Measurements from ENCODE around the gene SPATA20. TPM values are rescaled to one million over a fixed set of nuclear protein-coding genes. Genes with fewer than 3 reads are reported as not detected.

SPATA20 gene
- total RNA-seq: 10 to 100 TPM in 1 of 2 donors, 1 to 10 TPM in 1; 9.1 to 12.7 TPM

GRCh38 chr17:50547035-50547735 is at the start of gene SPATA20:
SPATA20 (plus strand) TSS chr17:50547174; CDS start chr17:50547209, 35 bp downstream.
- peak within 1 kb of the TSS; percentile 66 for H3K27ac Mint-ChIP-seq
- H3K9me3 Mint-ChIP-seq: no peaks in the 10 kb centered on the region
- peaks cover 5% of the 10 kb centered on the region for H3K4me1 Mint-ChIP-seq
- peak; percentile 92 for ATAC-seq (replicated peaks)
- no peaks in the 10 kb centered on the region for H3K36me3 Mint-ChIP-seq (ENCODE audit: low read depth)
- peak within 1 kb of the TSS; percentile 71 for H3K4me3 Mint-ChIP-seq
- peaks cover 13% of the 10 kb centered on the region for H3K27me3 Mint-ChIP-seq

DNA sequence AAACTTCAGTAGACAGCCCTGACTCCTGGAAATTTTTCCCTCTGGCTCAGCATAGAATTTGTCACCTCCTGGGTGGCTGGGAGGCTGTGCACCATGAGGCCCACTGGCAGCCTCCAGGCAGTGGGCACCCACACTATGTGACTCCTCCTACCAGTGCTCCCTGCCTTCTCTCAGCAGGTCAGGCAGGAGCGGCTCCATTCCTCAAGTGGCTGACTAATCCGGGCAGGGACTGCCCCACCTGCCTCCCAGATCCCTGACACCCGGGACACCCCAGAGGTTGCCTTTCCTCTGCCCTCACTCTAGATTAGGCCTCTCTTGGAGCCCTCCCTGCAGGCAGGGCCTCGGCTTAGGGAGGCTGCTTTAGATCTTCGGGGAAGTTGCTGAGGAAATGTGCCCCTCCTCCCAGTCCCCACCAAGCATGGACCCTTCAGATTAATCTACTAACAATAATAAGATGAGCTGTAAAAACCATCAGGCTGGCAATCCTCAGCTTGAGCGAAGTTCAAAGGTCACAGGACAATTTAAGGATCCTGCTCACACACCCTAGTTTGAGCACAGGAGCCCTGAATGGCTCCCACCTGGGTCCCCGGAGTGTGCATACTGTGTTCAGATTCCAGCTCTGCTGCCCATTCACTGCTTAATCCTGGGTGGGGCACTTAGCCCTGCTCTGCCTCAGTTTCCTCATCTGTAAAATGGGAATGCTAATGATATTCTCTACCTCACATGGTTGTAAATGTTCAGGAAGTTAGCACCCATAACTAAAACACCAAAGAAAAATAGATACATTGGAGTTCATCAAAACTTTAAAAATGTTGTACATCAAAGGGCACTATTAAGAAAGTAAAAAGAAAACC is 48.7 kb upstream of the SPATA20 start:
- H3K4me1 Mint-ChIP-seq: no peaks in the 10 kb centered on the region
- no peak overlapping the region for H3K4me3 Mint-ChIP-seq
- no peaks in the 10 kb centered on the region for H3K9me3 Mint-ChIP-seq
- no peaks in the 10 kb centered on the region for H3K36me3 Mint-ChIP-seq (ENCODE audit: low read depth)
- H3K27ac Mint-ChIP-seq: no peak overlapping the region
- ATAC-seq (replicated peaks): no peak
- H3K27me3 Mint-ChIP-seq: no peaks in the 10 kb centered on the region

- Mint-ChIP-seq H3K27ac (no peak overlapping the region), H3K9me3 (no peaks in the 10 kb centered on the region), H3K36me3 (ENCODE audit: low read depth) (no peaks in the 10 kb centered on the region), H3K4me3 (no peak overlapping the region), H3K27me3 (no peaks in the 10 kb centered on the region), H3K4me1 (no peaks in the 10 kb centered on the region)
- ATAC-seq (replicated peaks): no peak
These were observed 47.7 kb upstream of the SPATA20 start for GRCh38 chr17:50499270-50499669.

DNA sequence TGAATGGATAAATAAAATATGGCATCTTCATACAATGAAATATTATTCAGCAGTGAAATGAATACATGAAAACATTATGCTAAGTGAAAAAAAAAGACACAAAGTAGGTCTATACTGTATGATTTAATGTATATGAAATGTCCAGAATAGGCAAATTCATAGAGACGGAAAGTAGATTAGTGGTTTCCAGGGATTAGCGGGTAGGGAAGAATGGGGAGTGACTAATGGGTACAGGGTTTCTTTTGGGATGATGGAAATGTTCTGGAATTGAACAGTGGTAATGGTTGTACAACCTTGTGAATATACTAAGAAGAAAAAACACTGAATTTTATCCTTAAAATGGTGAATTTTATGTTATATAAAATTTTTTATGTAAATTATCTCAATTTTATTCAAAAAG is 47.3 kb upstream of the SPATA20 start:
- Mint-ChIP-seq H3K4me1 (no peaks in the 10 kb centered on the region), H3K27me3 (no peaks in the 10 kb centered on the region), H3K27ac (no peak overlapping the region), H3K4me3 (no peak overlapping the region), H3K36me3 (ENCODE audit: low read depth) (no peaks in the 10 kb centered on the region), H3K9me3 (no peaks in the 10 kb centered on the region)
- no peak for ATAC-seq (replicated peaks)

DNA sequence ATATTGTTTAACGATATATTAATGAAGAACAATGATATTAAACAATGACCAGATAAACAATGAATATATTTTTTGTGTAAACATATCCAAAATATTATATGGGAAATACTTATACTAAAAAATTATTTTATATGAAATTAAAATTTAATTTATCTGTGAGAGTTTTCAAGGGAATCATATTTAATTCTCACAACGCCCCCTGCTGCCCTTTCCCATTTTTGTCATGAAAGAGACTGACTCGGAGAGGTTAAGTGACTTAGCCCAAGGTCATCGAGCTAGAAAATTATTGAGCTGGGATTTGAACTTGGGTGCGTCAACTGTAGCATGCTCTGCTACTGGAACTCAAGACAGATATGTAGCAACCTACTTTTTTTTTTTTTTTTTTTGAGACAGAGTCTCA is 45.9 kb upstream of the SPATA20 start:
- ATAC-seq (replicated peaks): no peak
- H3K9me3 Mint-ChIP-seq: no peaks in the 10 kb centered on the region
- H3K4me3 Mint-ChIP-seq: no peak overlapping the region
- no peaks in the 10 kb centered on the region for H3K36me3 Mint-ChIP-seq (ENCODE audit: low read depth)
- H3K27me3 Mint-ChIP-seq: no peaks in the 10 kb centered on the region
- no peaks in the 10 kb centered on the region for H3K4me1 Mint-ChIP-seq
- H3K27ac Mint-ChIP-seq: no peak overlapping the region

GRCh38 chr17:50502301-50502990 is 44.5 kb upstream of the SPATA20 start:
- Mint-ChIP-seq H3K27ac (no peak overlapping the region), H3K36me3 (ENCODE audit: low read depth) (no peaks in the 10 kb centered on the region), H3K27me3 (no peaks in the 10 kb centered on the region), H3K4me3 (no peak overlapping the region), H3K4me1 (no peaks in the 10 kb centered on the region), H3K9me3 (no peaks in the 10 kb centered on the region)
- ATAC-seq (replicated peaks): peak; percentile 9

DNA sequence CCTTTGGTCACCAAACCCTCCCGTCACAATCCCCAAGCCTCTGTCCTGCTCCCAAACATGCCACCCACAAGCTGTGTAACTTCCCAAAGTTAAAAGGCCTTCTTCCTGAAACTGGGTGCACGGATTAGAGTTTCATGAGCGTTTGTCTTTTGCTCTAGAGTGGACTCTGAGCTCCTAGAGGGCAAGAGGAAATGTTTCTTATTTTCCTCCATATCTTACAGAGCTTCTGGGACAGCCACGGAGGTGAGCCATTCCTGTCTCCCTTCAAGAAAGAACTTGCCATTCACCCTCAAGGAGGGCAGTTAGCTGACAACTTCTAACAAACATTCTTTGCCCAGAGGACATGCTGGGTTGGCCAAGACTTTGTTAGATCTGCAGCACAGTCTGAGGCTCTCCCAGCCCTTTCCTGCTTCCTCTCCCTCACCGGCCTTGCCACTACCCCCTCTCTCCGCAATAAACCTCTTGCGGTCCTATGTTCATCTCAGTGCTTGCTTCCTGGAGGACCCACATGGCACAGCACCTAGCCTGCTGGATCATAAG is 41.3 kb upstream of the SPATA20 start:
- H3K27me3 Mint-ChIP-seq: no peaks in the 10 kb centered on the region
- H3K36me3 Mint-ChIP-seq (ENCODE audit: low read depth): no peaks in the 10 kb centered on the region
- no peak for ATAC-seq (replicated peaks)
- H3K4me3 Mint-ChIP-seq: no peak overlapping the region
- H3K4me1 Mint-ChIP-seq: no peaks in the 10 kb centered on the region
- no peak overlapping the region for H3K27ac Mint-ChIP-seq
- no peaks in the 10 kb centered on the region for H3K9me3 Mint-ChIP-seq

DNA sequence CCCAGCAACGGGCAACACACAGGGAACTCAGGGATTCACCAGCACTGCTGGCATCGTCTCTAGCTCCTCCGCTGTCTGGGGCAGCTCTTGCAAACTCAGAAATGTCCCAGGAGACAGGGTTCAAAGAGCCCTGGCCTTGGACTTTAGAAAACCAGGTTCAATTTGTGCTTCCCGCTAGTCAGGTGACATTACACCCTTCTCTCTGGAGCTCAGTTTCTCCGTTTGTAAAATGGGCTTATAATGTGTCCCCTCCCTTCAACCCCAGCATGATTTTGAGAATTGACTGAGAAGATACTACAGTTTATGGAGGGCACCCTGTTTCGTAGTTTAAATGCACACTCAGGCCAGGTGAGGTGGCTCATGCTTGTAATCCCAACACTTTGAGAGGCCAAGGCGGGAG is 40.7 kb upstream of the SPATA20 start:
- peaks cover 5% of the 10 kb centered on the region for H3K4me1 Mint-ChIP-seq
- H3K36me3 Mint-ChIP-seq (ENCODE audit: low read depth): no peaks in the 10 kb centered on the region
- no peak overlapping the region for H3K4me3 Mint-ChIP-seq
- no peak overlapping the region for H3K27ac Mint-ChIP-seq
- no peaks in the 10 kb centered on the region for H3K27me3 Mint-ChIP-seq
- ATAC-seq (replicated peaks): no peak
- no peaks in the 10 kb centered on the region for H3K9me3 Mint-ChIP-seq

DNA sequence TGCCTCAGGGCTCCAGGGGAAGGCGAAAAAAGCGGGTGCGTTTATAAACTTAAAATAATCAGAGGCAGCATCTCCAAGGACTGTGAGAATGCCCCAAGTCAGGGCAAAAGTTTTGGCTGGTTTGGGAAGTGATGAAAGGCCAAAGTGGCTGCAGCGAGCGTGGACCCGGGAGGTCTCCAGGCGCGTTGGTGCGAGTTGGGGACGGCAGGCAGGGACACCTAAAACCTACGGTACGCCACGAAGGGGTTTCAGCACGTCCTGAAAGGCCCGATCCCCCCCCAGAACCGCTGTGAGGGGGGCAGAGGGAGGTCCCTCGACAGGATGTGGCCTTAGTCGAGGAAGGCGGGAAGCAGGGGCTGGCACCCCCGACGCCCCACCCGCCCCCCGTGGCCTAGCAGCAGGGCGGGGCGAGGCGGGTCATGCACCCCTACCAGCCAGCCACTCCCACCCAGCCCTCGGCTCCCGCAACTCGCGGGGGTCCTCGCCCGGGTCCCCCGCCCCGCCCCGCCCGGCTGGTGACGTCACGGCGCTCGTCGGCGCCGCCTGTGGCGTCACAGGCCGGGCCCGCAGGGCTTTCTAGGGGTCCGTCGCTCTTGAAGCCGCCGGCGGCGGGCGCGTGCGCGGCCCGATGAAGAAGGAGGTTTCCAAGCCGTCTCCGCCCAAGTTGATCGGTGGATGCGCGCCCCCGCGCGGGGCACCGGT is 39.0 kb upstream of the SPATA20 start, which contains the start of gene MYCBPAP:
MYCBPAP (plus strand) TSS at position 569 of the 702 bp plus-strand sequence. CDS start 236 bp downstream, outside the sequence.
- Mint-ChIP-seq H3K4me1 (peaks cover 12% of the 10 kb centered on the region), H3K36me3 (ENCODE audit: low read depth) (no peaks in the 10 kb centered on the region), H3K4me3 (peak within 1 kb of the TSS; percentile 83), H3K27me3 (no peaks in the 10 kb centered on the region), H3K27ac (peak within 1 kb of the TSS; percentile 84), H3K9me3 (no peaks in the 10 kb centered on the region)
- ATAC-seq (replicated peaks): peak; percentile 45

GRCh38 chr17:50508573-50509460 is 38.2 kb upstream of the SPATA20 start:
- no peak for ATAC-seq (replicated peaks)
- Mint-ChIP-seq H3K27me3 (no peaks in the 10 kb centered on the region), H3K36me3 (ENCODE audit: low read depth) (no peaks in the 10 kb centered on the region), H3K27ac (peak overlapping the region; percentile 60), H3K4me1 (peaks cover 12% of the 10 kb centered on the region), H3K4me3 (peak overlapping the region; percentile 83), H3K9me3 (no peaks in the 10 kb centered on the region)

GRCh38 chr17:50511058-50511457 is 35.9 kb upstream of the SPATA20 start:
- ATAC-seq (replicated peaks): peak; percentile 89
- Mint-ChIP-seq H3K9me3 (no peaks in the 10 kb centered on the region), H3K27ac (peak overlapping the region; percentile 93), H3K4me1 (peaks cover 12% of the 10 kb centered on the region), H3K36me3 (ENCODE audit: low read depth) (no peaks in the 10 kb centered on the region), H3K27me3 (no peaks in the 10 kb centered on the region), H3K4me3 (peak overlapping the region; percentile 72)

- no peak overlapping the region for H3K27ac Mint-ChIP-seq
- no peaks in the 10 kb centered on the region for H3K36me3 Mint-ChIP-seq (ENCODE audit: low read depth)
- H3K4me3 Mint-ChIP-seq: no peak overlapping the region
- H3K27me3 Mint-ChIP-seq: no peaks in the 10 kb centered on the region
- peaks cover 21% of the 10 kb centered on the region for H3K4me1 Mint-ChIP-seq
- no peaks in the 10 kb centered on the region for H3K9me3 Mint-ChIP-seq
- ATAC-seq (replicated peaks): no peak
These were observed 33.5 kb upstream of the SPATA20 start for GRCh38 chr17:50513495-50513894.

GRCh38 chr17:50514388-50514787 is 32.6 kb upstream of the SPATA20 start:
- no peaks in the 10 kb centered on the region for H3K36me3 Mint-ChIP-seq (ENCODE audit: low read depth)
- H3K27ac Mint-ChIP-seq: no peak overlapping the region

More at GRCh38 chr17:50514388-50514787, 32.6 kb upstream of the SPATA20 start:
- no peak overlapping the region for H3K4me3 Mint-ChIP-seq
- H3K4me1 Mint-ChIP-seq: peaks cover 21% of the 10 kb centered on the region
- no peak for ATAC-seq (replicated peaks)
- H3K27me3 Mint-ChIP-seq: no peaks in the 10 kb centered on the region
- no peaks in the 10 kb centered on the region for H3K9me3 Mint-ChIP-seq

Measured in activated T-helper 17 cell treated with anti-CD3 and anti-CD28 coated beads, Interleukin-2, amount 50 U/mL, for 72 hours (primary cell).